ENCODE results near the gene GNAO1.
"Not testable (repeated sequence)": the region's sequence is repeated elsewhere in the genome, so short reads cannot be mapped to it uniquely, and the experiment has no call there.

DNA sequence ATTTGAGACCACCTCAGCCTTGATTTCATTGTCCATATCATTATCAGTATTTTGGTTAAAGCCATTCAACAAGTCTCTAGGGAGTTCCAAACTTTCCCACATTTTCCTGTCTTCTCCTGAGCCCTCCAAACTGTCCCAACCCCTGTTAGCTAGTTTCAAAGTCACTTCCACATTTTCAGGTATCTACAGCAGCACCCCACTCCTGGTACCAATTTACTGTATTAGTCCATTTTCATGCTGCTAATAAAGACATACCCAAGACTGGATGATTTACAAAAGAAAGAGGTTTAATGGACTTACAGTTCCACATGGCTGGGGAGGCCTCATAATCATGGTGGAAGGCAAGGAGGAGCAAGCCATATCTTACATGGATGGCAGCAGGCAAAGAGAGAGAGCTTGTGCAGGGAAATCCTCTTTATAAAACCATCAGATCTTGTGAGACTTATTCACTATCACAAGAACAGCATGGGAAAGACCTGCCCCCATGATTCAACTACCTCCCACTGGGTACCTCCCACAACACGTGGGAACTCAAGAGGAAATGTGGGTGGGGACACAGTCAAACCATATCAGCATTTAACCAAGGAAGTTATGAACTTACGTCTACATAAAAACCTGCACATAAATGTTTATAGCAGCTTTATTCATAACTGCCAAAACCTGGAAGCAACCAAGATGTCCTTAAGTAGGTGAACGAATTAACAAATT is 189.6 kb downstream of the GNAO1 start:
- TF ChIP-seq, protein P1, sequence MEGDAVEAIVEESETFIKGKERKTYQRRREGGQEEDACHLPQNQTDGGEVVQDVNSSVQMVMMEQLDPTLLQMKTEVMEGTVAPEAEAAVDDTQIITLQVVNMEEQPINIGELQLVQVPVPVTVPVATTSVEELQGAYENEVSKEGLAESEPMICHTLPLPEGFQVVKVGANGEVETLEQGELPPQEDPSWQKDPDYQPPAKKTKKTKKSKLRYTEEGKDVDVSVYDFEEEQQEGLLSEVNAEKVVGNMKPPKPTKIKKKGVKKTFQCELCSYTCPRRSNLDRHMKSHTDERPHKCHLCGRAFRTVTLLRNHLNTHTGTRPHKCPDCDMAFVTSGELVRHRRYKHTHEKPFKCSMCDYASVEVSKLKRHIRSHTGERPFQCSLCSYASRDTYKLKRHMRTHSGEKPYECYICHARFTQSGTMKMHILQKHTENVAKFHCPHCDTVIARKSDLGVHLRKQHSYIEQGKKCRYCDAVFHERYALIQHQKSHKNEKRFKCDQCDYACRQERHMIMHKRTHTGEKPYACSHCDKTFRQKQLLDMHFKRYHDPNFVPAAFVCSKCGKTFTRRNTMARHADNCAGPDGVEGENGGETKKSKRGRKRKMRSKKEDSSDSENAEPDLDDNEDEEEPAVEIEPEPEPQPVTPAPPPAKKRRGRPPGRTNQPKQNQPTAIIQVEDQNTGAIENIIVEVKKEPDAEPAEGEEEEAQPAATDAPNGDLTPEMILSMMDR (IDR thresholded peaks at IDR 0.05; ENCODE audit: low read length) = not testable (repeated sequence)
- not testable (repeated sequence) for TF ChIP-seq EZH2 (optimal IDR thresholded peaks at IDR 0.05; ENCODE audit: low read depth, low read length)

All from MM.1S (cell line).